Fibroblast of lung (primary cell): ENCODE data around the gene STAG3. TPM values are rescaled to one million over a fixed set of nuclear protein-coding genes. Genes with fewer than 3 reads are reported as not detected.
"Not testable (repeated sequence)": the region's sequence is repeated elsewhere in the genome, so short reads cannot be mapped to it uniquely, and the experiment has no call there.

ENCODE experiments used
- DNase-seq, 2 donors: peaks; one replicate each; pipeline versions ENCODE4 v3.0.0 to v3.0.0-alpha.2; 2010; ENCODE audit warnings: low read depth in 2 of 2
- H2AFZ ChIP-seq: 2 replicates; pipeline ENCODE4 v1.5.1; 2012; ENCODE audit warnings: low read length, control low read depth, inconsistent platforms
- H3K27ac ChIP-seq: 2 replicates; pipeline ENCODE4 v1.5.1; 2011; ENCODE audit warnings: low read length, control low read depth; ENCODE audit not compliant: insufficient read depth
- H3K27me3 ChIP-seq: 2 replicates; pipeline ENCODE4 v1.5.1; 2011; ENCODE audit warnings: mild to moderate bottlenecking, low read length; ENCODE audit not compliant: control insufficient read depth, insufficient read depth
- H3K36me3 ChIP-seq: 2 replicates; pipeline ENCODE4 v1.5.1; 2011; ENCODE audit warnings: low read length; ENCODE audit not compliant: control insufficient read depth, insufficient read depth
- H3K4me1 ChIP-seq: 2 replicates; pipeline ENCODE4 v1.5.1; 2011; ENCODE audit warnings: low read length; ENCODE audit not compliant: control insufficient read depth, insufficient read depth; ENCODE audit errors: extremely low read depth
- H3K4me2 ChIP-seq: 2 replicates; pipeline ENCODE4 v1.5.1; 2011; ENCODE audit warnings: low read length, control low read depth; ENCODE audit not compliant: insufficient read depth; ENCODE audit errors: extremely low read depth
- H3K4me3 ChIP-seq, 4 experiments: fragments of 200-600 bp in 1 of 4; sonication (generic) in 1 of 4; replicated peaks in 1 of 4; 2 replicates each; pipeline ENCODE4 v1.5.1; 2011 to 2016; ENCODE audit warnings: low read length in 4 of 4, low read depth in 3 of 4, mild to moderate bottlenecking in 3 of 4, control low read depth in 2 of 4, inconsistent platforms in 1 of 4, mixed read lengths in 1 of 4; ENCODE audit not compliant: insufficient read depth in 1 of 4; ENCODE audit errors: control extremely low read depth in 1 of 4
- H3K79me2 ChIP-seq: 2 replicates; pipeline ENCODE4 v1.5.1; 2012; ENCODE audit warnings: mild to moderate bottlenecking, low read length, inconsistent platforms; ENCODE audit not compliant: control insufficient read depth, insufficient read depth
- H3K9ac ChIP-seq: 2 replicates; pipeline ENCODE4 v1.5.1; 2011; ENCODE audit warnings: mild to moderate bottlenecking, low read length, control low read depth; ENCODE audit not compliant: insufficient read depth
- H3K9me3 ChIP-seq: 2 replicates; pipeline ENCODE4 v1.5.1; 2012; ENCODE audit warnings: low read depth, low read length; ENCODE audit not compliant: control insufficient read depth, insufficient read depth
- H4K20me1 ChIP-seq: 2 replicates; pipeline ENCODE4 v1.5.1; 2011; ENCODE audit warnings: low read length; ENCODE audit not compliant: control insufficient read depth, insufficient read depth; ENCODE audit errors: extremely low read depth
- CTCF ChIP-seq, 2 donors: IDR thresholded peaks in 1 of 2; conservative IDR thresholded peaks in 1 of 2; 1 replicate in 1 of 2; 2 replicates in 1 of 2; pipeline ENCODE4 v1.5.1; 2011 to 2012; ENCODE audit warnings: low read length in 2 of 2, control low read depth in 1 of 2, inconsistent platforms in 1 of 2, low read depth in 1 of 2, mild to moderate bottlenecking in 1 of 2
- EZH2 ChIP-seq: IDR thresholded peaks from 2 replicates; pipeline ENCODE4 v1.5.1; 2012; ENCODE audit warnings: low read length, control low read depth, mild to moderate bottlenecking; ENCODE audit errors: missing control alignments
- polyA plus RNA-seq, 2 donors: library from polyadenylated mRNA; depleted of rRNA in 1 of 2; stranded (reverse) in 1 of 2; unstranded in 1 of 2; fragments of >200 nt; gene quantifications; 2 replicates each; pipeline ENCODE4 v1.2.1, GENCODE V29; 2011 to 2012; ENCODE audit warnings: missing spikeins in 1 of 2
- total RNA-seq: library from RNA; depleted of rRNA; stranded (reverse); fragments of >200 nt; gene quantifications from 2 replicates; pipeline ENCODE4 v1.2.1, GENCODE V29; 2014

Gene STAG3
- total and polyA plus RNA-seq, 2 donors (not counting 1 experiment from before 2014, with no cell fraction given): 0.27 to 0.50 TPM

GRCh38 chr7:100248483-100248882 lies 70.8 kb downstream of the STAG3 start:
- H3K27me3 ChIP-seq: no peaks in the 10 kb centered on the region
- no peaks in the 10 kb centered on the region for H4K20me1 ChIP-seq
- DNase-seq: no peak
- no peak overlapping the region for H2AFZ ChIP-seq
- no peak for TF ChIP-seq EZH2
- TF ChIP-seq CTCF (conservative IDR thresholded peaks at IDR 0.05 in 1 of 2, IDR thresholded peaks at IDR 0.05 in 1 of 2; ENCODE audit: low read depth in 1 of 2, low read length in 2 of 2): no peak
- no peaks in the 10 kb centered on the region for H3K9me3 ChIP-seq
- H3K36me3 ChIP-seq: no peaks in the 10 kb centered on the region
- peaks cover 2% of the 10 kb centered on the region for H3K4me1 ChIP-seq
- H3K4me2 ChIP-seq: no peak overlapping the region
- H3K27ac ChIP-seq: no peak overlapping the region
- no peak overlapping the region for H3K9ac ChIP-seq
- H3K79me2 ChIP-seq: no peaks in the 10 kb centered on the region
- H3K4me3 ChIP-seq: no peak overlapping the region

DNA sequence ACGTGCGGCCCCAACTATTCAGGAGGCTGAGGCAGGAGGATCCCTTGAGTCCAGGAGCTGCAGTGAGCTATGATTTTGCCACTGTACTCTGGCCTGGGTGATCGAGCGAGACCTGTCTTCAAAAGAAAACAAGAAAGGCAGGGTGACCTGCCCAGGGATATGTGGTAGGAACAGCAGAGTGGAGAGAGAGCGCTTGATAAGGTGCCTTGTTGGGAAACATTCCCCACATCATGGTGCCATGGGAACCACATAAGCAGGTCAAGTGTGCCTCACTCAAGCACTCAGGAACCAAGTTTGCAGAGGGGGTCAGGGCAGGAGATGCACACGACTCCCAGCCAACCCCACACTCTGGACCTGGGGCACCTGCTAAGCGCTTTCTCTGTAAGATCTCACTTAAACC lies 79.3 kb downstream of the STAG3 start:
- Histone ChIP-seq H3K27me3 (no peaks in the 10 kb centered on the region), H2AFZ (no peak overlapping the region), H4K20me1 (no peaks in the 10 kb centered on the region), H3K4me2 (no peak overlapping the region), H3K36me3 (no peaks in the 10 kb centered on the region), H3K27ac (no peak overlapping the region), H3K79me2 (no peaks in the 10 kb centered on the region), H3K4me3 (no peak overlapping the region), H3K9me3 (no peaks in the 10 kb centered on the region), H3K9ac (no peak overlapping the region), H3K4me1 (no peaks in the 10 kb centered on the region)
- TF ChIP-seq EZH2 (no peak), CTCF (conservative IDR thresholded peaks at IDR 0.05 in 1 of 2, IDR thresholded peaks at IDR 0.05 in 1 of 2; ENCODE audit: low read depth in 1 of 2, low read length in 2 of 2) (no peak)
- DNase-seq: no peak

- H3K27me3 ChIP-seq, H3K4me2 ChIP-seq, H3K36me3 ChIP-seq, H3K4me3 ChIP-seq, H3K9ac ChIP-seq, DNase-seq, H4K20me1 ChIP-seq, H3K9me3 ChIP-seq, H3K4me1 ChIP-seq, H2AFZ ChIP-seq, H3K79me2 ChIP-seq, H3K27ac ChIP-seq: not testable (repeated sequence)
Measured at GRCh38 chr7:100259984-100260383, 82.3 kb downstream of the STAG3 start.

- not testable (repeated sequence) for DNase-seq, H3K27me3 ChIP-seq, H3K9me3 ChIP-seq, H2AFZ ChIP-seq, H3K9ac ChIP-seq, H3K4me3 ChIP-seq, H3K79me2 ChIP-seq, H4K20me1 ChIP-seq, H3K4me1 ChIP-seq, H3K36me3 ChIP-seq, H3K27ac ChIP-seq, H3K4me2 ChIP-seq
Measured at GRCh38 chr7:100262896-100263295, 85.2 kb downstream of the STAG3 start.

Other genes starting within 250 kb of the STAG3 start
- not detected in 2 replicates for gene GJC3, start 248.3 kb upstream of the STAG3 start, total RNA-seq
- not detected in 2 replicates for gene GJC3, start 248.3 kb upstream of the STAG3 start, polyA plus RNA-seq
- not detected in 2 replicates for gene AZGP1, start 201.9 kb upstream of the STAG3 start, total RNA-seq
- not detected in 2 replicates for gene AZGP1, start 201.9 kb upstream of the STAG3 start, polyA plus RNA-seq
- gene ZKSCAN1, start 162.3 kb upstream of the STAG3 start, total RNA-seq: 39.0 and 50.2 TPM in 2 replicates
- 21.0 and 25.3 TPM in 2 replicates for gene ZKSCAN1, start 162.3 kb upstream of the STAG3 start, polyA plus RNA-seq
- 11.1 and 12.1 TPM in 2 replicates for gene ZSCAN21, start 128.1 kb upstream of the STAG3 start, total RNA-seq
- gene ZSCAN21, start 128.1 kb upstream of the STAG3 start, polyA plus RNA-seq: 9.4 and 11.3 TPM in 2 replicates
- 26.8 and 30.8 TPM in 2 replicates for gene ZNF3, start 96.2 kb upstream of the STAG3 start, total RNA-seq
- gene ZNF3, start 96.2 kb upstream of the STAG3 start, polyA plus RNA-seq: 19.7 and 20.4 TPM in 2 replicates
- 43.1 and 71.0 TPM in 2 replicates for gene COPS6, start 88.9 kb upstream of the STAG3 start, total RNA-seq
- 188 and 312 TPM in 2 replicates for gene COPS6, start 88.9 kb upstream of the STAG3 start, polyA plus RNA-seq
- gene MCM7, start 76.5 kb upstream of the STAG3 start, total RNA-seq: 16.7 and 24.4 TPM in 2 replicates
- 34.3 and 110 TPM in 2 replicates for gene MCM7, start 76.5 kb upstream of the STAG3 start, polyA plus RNA-seq
- gene AP4M1, start 76.3 kb upstream of the STAG3 start, total RNA-seq: 17.2 and 30.3 TPM in 2 replicates
- gene AP4M1, start 76.3 kb upstream of the STAG3 start, polyA plus RNA-seq: 19.6 and 22.1 TPM in 2 replicates
- gene TAF6, start 58.6 kb upstream of the STAG3 start, total RNA-seq: 33.1 and 41.5 TPM in 2 replicates
- 16.2 and 23.6 TPM in 2 replicates for gene TAF6, start 58.6 kb upstream of the STAG3 start, polyA plus RNA-seq
- gene CNPY4, start 58.3 kb upstream of the STAG3 start, total RNA-seq: 21.6 and 38.3 TPM in 2 replicates
- gene CNPY4, start 58.3 kb upstream of the STAG3 start, polyA plus RNA-seq: 29.1 and 40.7 TPM in 2 replicates
- 1.8 and 2.5 TPM in 2 replicates for gene MBLAC1, start 51.0 kb upstream of the STAG3 start, total RNA-seq
- gene MBLAC1, start 51.0 kb upstream of the STAG3 start, polyA plus RNA-seq: 0.75 and 1.1 TPM in 2 replicates
- 95.0 and 110 TPM in 2 replicates for gene LAMTOR4, start 29.0 kb upstream of the STAG3 start, total RNA-seq
- gene LAMTOR4, start 29.0 kb upstream of the STAG3 start, polyA plus RNA-seq: 116 and 165 TPM in 2 replicates
- gene TRAPPC14, start 19.2 kb upstream of the STAG3 start, total RNA-seq: 5.6 and 5.9 TPM in 2 replicates
- 1.9 and 2.4 TPM in 2 replicates for gene TRAPPC14, start 19.2 kb upstream of the STAG3 start, polyA plus RNA-seq
- 3.9 and 7.1 TPM in 2 replicates for gene GAL3ST4, start 9.3 kb upstream of the STAG3 start, total RNA-seq
- gene GAL3ST4, start 9.3 kb upstream of the STAG3 start, polyA plus RNA-seq: 10.3 and 14.6 TPM in 2 replicates
- 1.8 and 2.3 TPM in 2 replicates for gene GPC2, start 537 bp upstream of the STAG3 start, total RNA-seq
- gene GPC2, start 537 bp upstream of the STAG3 start, polyA plus RNA-seq: 0.35 and 0.60 TPM in 2 replicates
- not detected in 2 replicates for gene PVRIG, start 42.0 kb downstream of the STAG3 start, total RNA-seq
- gene PVRIG, start 42.0 kb downstream of the STAG3 start, polyA plus RNA-seq: not detected in 2 replicates
- not detected in 2 replicates for gene SPDYE3, start 129.8 kb downstream of the STAG3 start, total RNA-seq
- not detected in 2 replicates for gene SPDYE3, start 129.8 kb downstream of the STAG3 start, polyA plus RNA-seq
- gene PILRB, start 180.2 kb downstream of the STAG3 start, total RNA-seq: 3.6 and 4.3 TPM in 2 replicates
- 6.5 and 8.8 TPM in 2 replicates for gene PILRB, start 180.2 kb downstream of the STAG3 start, polyA plus RNA-seq
- 0.33 TPM in 1 of 2 replicates, not detected in the other for gene PILRA, start 195.6 kb downstream of the STAG3 start, total RNA-seq
- 0.15 and 0.20 TPM in 2 replicates for gene PILRA, start 195.6 kb downstream of the STAG3 start, polyA plus RNA-seq